Body of pancreas (tissue), 4 donors: Measurements from ENCODE around the gene UBR3. TPM values are rescaled to one million over a fixed set of nuclear protein-coding genes. Genes with fewer than 3 reads are reported as not detected.

Source experiments
- ATAC-seq: fragments of 150-250 bp; one replicate; pipeline ENCODE4 v1.9.1; 2016
- DNase-seq, 4 donors: peaks; one replicate each; pipeline ENCODE4 v3.0.0-alpha.2; 2019
- H3K27ac ChIP-seq, 4 donors: fragments of 200-600 bp; sonication (generic); 1 replicate in 3 of 4; 2 replicates in 1 of 4; pipeline versions ENCODE4 v1.5.1 to v1.6.1; 2016 to 2019; ENCODE audit warnings: mild to moderate bottlenecking in 1 of 4, mixed read lengths in 1 of 4, moderate library complexity in 1 of 4
- H3K27me3 ChIP-seq, 2 donors: fragments of 200-600 bp; sonication (generic); one replicate each; pipeline ENCODE4 v1.6.0; 2016; ENCODE audit warnings: mild to moderate bottlenecking in 1 of 2
- H3K36me3 ChIP-seq, 2 donors: fragments of 200-600 bp; sonication (generic); replicated peaks in 1 of 2; 2 replicates each; pipeline ENCODE4 v1.5.1; 2016; ENCODE audit warnings: low read depth in 2 of 2; ENCODE audit not compliant: insufficient read depth in 1 of 2
- H3K4me1 ChIP-seq: fragments of 200-600 bp; sonication (generic); one replicate; pipeline ENCODE4 v1.6.0; 2016
- H3K4me3 ChIP-seq, 2 donors: fragments of 200-600 bp; sonication (generic); 1 replicate in 1 of 2; 2 replicates in 1 of 2; pipeline ENCODE4 v1.5.1; 2016 to 2019
- H3K9me3 ChIP-seq, 3 donors: fragments of 200-600 bp; sonication (generic); 1 replicate in 2 of 3; 2 replicates in 1 of 3; pipeline ENCODE4 v1.5.1; 2016
- POLR2A ChIP-seq, 3 donors: fragments of 450-650 bp; IDR thresholded peaks; one replicate each; pipeline ENCODE4 v1.6.1; 2016; ENCODE audit warnings: antibody characterized with exemption in 3 of 3, mild to moderate bottlenecking in 2 of 3
- WGBS, 2 donors: methylation state at CpG; one replicate each; pipeline ENCODE4 v1.1.5; 2017; 5-methylcytosine and 5-hydroxymethylcytosine counted together
- intact Hi-C: fragments of 100-400 bp; cut with DNase I; formaldehyde crosslinking; loops from one replicate; pipeline ENCODE4 v1.15.1; 2023
- total RNA-seq, 2 donors: library from RNA; depleted of rRNA; stranded (reverse); fragments of >200 nt; gene quantifications; one replicate each; pipeline ENCODE4 v1.1.0, GENCODE V29; 2016
- TF ChIP-seq, protein P1 (sequence below), 7 experiments: fragments of 450-650 bp in 4 of 7; fragments of 200-600 bp in 3 of 7; sonication (generic) in 3 of 7; IDR thresholded peaks; one replicate each; pipeline ENCODE4 v1.5.1; 2016 to 2019; ENCODE audit warnings: antibody characterized with exemption in 7 of 7

The UBR3 gene
- total RNA-seq, 2 donors from 2014 or later, result 30.1 to 52.1 TPM

DNA sequence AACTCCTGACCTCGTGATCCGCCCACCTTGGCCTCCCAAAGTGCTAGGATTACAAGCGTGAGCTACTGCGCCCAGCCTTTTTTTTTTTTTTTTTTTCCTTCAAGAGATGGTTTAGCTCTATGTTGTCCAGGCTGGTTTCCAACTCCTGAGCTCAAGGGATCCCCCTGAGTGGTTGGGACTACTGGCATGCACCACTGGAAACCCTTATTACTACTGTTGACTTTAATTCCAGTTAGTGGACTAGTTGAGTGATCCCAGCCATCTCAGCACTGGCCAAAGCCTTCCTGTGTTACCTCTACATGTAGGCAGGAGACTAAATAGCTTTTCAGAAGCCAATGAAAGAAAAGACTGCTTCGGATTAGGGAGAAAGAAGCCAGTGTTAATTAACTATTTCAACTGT, 36.7 kb upstream of the UBR3 start:
- intact Hi-C loops, result no loop called here
- TF ChIP-seq POLR2A (IDR thresholded peaks at IDR 0.05), result no peak
- H3K27me3 ChIP-seq, result no peaks in the 10 kb centered on the region
- H3K4me3 ChIP-seq, result no peak overlapping the region
- H3K9me3 ChIP-seq, result no peaks in the 10 kb centered on the region
- H3K4me1 ChIP-seq, result peaks cover 6% of the 10 kb centered on the region
- H3K36me3 ChIP-seq, result no peaks in the 10 kb centered on the region
- ATAC-seq, result no peak
- no peak for DNase-seq
- no peak overlapping the region for H3K27ac ChIP-seq
- WGBS, 2 donors, result 80% methylated on average over 5 of the region's 5 CpGs

DNA sequence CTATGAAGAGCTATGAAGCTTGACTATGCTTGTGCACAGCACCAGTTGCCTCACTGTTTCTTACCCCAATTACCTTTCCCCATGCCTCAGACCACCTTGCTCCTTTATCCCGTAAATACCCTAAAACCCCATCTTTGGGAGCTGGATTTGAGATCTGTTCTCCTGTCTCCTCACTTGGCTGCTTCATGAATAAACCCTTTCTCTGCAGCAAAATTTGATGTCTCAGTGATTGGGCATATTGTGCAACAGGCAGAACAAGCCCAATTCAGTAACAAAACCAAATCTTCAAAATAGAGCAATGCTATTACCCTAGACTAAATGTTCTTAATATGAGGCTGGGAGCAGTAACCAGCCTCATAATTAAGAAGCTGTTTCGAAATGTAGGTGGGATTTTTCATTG, 32.1 kb upstream of the UBR3 start:
- no peak for DNase-seq
- intact Hi-C loops, result no loop called here
- TF ChIP-seq POLR2A (IDR thresholded peaks at IDR 0.05), result no peak
- TF ChIP-seq, protein P1, sequence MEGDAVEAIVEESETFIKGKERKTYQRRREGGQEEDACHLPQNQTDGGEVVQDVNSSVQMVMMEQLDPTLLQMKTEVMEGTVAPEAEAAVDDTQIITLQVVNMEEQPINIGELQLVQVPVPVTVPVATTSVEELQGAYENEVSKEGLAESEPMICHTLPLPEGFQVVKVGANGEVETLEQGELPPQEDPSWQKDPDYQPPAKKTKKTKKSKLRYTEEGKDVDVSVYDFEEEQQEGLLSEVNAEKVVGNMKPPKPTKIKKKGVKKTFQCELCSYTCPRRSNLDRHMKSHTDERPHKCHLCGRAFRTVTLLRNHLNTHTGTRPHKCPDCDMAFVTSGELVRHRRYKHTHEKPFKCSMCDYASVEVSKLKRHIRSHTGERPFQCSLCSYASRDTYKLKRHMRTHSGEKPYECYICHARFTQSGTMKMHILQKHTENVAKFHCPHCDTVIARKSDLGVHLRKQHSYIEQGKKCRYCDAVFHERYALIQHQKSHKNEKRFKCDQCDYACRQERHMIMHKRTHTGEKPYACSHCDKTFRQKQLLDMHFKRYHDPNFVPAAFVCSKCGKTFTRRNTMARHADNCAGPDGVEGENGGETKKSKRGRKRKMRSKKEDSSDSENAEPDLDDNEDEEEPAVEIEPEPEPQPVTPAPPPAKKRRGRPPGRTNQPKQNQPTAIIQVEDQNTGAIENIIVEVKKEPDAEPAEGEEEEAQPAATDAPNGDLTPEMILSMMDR (IDR thresholded peaks at IDR 0.05), result no peak
- peaks cover 8% of the 10 kb centered on the region for H3K4me1 ChIP-seq
- ATAC-seq, result no peak
- H3K4me3 ChIP-seq, result no peak overlapping the region
- no peaks in the 10 kb centered on the region for H3K27me3 ChIP-seq
- H3K27ac ChIP-seq, result no peak overlapping the region
- H3K9me3 ChIP-seq, result no peaks in the 10 kb centered on the region
- 56 to 81% methylated on average over 2 of the region's 2 CpGs for WGBS, 2 donors
- no peaks in the 10 kb centered on the region for H3K36me3 ChIP-seq

DNA sequence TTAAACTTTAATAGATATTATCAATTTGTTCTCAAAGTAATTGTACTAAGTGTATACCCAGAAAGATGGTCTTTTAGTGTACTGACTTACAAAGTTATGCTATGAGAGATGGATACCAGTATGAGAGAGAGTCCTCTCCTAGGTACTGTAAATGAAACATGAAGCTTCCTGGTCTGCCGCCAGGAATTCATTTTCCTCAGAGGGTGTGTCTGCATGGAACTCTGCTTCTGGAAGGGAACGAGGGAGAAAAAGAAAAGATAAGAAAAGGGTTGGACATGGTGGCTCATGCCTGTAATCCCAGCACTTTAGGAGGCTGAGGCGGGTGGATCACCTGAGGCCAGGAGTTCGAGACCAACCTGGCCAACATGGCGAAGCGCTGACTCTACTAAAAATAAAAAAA, 30.8 kb upstream of the UBR3 start:
- TF ChIP-seq, protein P1 (IDR thresholded peaks at IDR 0.05), result no peak
- TF ChIP-seq POLR2A (IDR thresholded peaks at IDR 0.05), result no peak
- DNase-seq (no peak), ATAC-seq (no peak)
- intact Hi-C loops, result no loop called here
- Histone ChIP-seq H3K36me3 (no peaks in the 10 kb centered on the region), H3K27ac (no peak overlapping the region), H3K27me3 (no peaks in the 10 kb centered on the region), H3K4me3 (no peak overlapping the region), H3K9me3 (no peaks in the 10 kb centered on the region), H3K4me1 (peaks cover 12% of the 10 kb centered on the region)
- 78 to 81% methylated on average over 6 of the region's 6 CpGs for WGBS, 2 donors

DNA sequence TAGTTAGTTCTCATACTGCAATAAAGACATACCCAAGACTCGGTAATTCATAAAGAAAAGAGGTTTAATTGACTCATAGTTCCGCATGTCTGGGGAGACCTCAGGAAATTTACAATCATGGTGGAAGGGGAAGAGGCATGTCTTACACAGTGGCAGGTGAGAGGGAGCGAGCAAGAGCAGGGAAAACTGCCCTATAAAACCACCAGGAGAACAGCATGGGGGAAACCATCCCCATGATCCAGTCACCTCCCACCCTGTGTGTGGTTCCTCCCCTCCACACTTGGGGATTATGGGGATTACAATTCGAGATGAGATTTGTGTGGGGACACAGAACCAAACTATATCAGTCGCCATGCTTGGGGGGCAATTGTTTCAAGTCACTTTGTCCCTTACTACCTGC, 29.7 kb upstream of the UBR3 start:
- H3K4me3 ChIP-seq, result no peak overlapping the region
- H3K36me3 ChIP-seq, result peaks cover 0 to under 1% of the 10 kb centered on the region in 2 donors
- H3K27me3 ChIP-seq, result no peaks in the 10 kb centered on the region
- intact Hi-C loops, result no loop called here
- ATAC-seq (no peak), DNase-seq (no peak)
- H3K4me1 ChIP-seq, result peaks cover 12% of the 10 kb centered on the region
- no peak overlapping the region for H3K27ac ChIP-seq
- no peaks in the 10 kb centered on the region for H3K9me3 ChIP-seq
- 81 to 82% methylated on average over 5 of the region's 5 CpGs for WGBS, 2 donors
- TF ChIP-seq POLR2A (IDR thresholded peaks at IDR 0.05), result no peak
- TF ChIP-seq, protein P1 (IDR thresholded peaks at IDR 0.05), result no peak

DNA sequence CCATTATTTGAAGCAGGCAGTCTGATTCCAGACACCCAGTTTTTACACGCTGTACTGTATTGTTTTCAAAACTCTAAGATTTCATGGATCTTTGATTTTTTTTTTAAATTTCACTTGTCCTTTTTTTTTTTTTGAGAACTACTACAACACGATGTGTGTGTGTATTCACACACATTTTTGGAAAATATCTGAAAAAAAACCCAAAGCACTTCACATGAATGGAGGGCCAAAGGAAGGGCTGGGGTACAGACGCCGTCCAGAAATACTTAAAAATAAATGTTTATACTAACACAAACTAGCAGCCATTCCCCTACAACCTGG, 28.9 kb upstream of the UBR3 start:
- Histone ChIP-seq H3K4me1 (peaks cover 12% of the 10 kb centered on the region), H3K9me3 (no peaks in the 10 kb centered on the region), H3K27ac (peak overlapping the region; percentile 66 to 91 (median 74)), H3K36me3 (peaks cover 0 to 1% of the 10 kb centered on the region in 2 donors), H3K4me3 (peak overlapping the region; percentile 83), H3K27me3 (no peaks in the 10 kb centered on the region)
- intact Hi-C loops, result no loop called here
- WGBS, 2 donors, result 5 to 6% methylated on average over 4 of the region's 4 CpGs
- ATAC-seq (no peak), DNase-seq (no peak)
- TF ChIP-seq, protein P1 (IDR thresholded peaks at IDR 0.05), result no peak
- TF ChIP-seq POLR2A (IDR thresholded peaks at IDR 0.05), result no peak
